Ovary (tissue), 9 donors: ENCODE measurements around the gene NAA80. TPM values are rescaled to one million over a fixed set of nuclear protein-coding genes. Genes with fewer than 3 reads are reported as not detected.

Experiments
- DNase-seq, 5 donors: peaks; one replicate each; pipeline ENCODE4 v3.0.0-alpha.2; 2019 to 2020
- H3K27ac ChIP-seq, 2 donors: fragments of 200-600 bp; one replicate each; pipeline versions ENCODE4 v1.5.1 to v1.8.0; 2019 to 2022
- H3K27me3 ChIP-seq: fragments of 200-600 bp; one replicate; pipeline ENCODE4 v1.8.0; 2022
- H3K36me3 ChIP-seq: fragments of 200-600 bp; sonication (generic); one replicate; pipeline ENCODE4 v1.5.1; 2019
- H3K4me1 ChIP-seq: one replicate; pipeline ENCODE4 v1.8.1; 2013; ENCODE audit warnings: mild to moderate bottlenecking, moderate library complexity; ENCODE audit not compliant: insufficient read depth
- H3K4me3 ChIP-seq: fragments of 200-600 bp; sonication (generic); one replicate; pipeline ENCODE4 v1.5.1; 2017
- H3K9me3 ChIP-seq, 2 donors: fragments of 200-600 bp in 1 of 2; sonication (generic) in 1 of 2; one replicate each; pipeline versions ENCODE4 v1.5.1 to v1.8.1; 2013 to 2019; ENCODE audit warnings: mild to moderate bottlenecking in 1 of 2, moderate library complexity in 1 of 2
- CTCF ChIP-seq, 3 donors: fragments of 450-650 bp in 2 of 3; fragments of 200-600 bp in 1 of 3; IDR thresholded peaks; one replicate each; pipeline versions ENCODE4 v1.5.1 to v1.8.0; 2016 to 2022; ENCODE audit warnings: antibody characterized with exemption in 3 of 3, mild to moderate bottlenecking in 1 of 3
- EP300 ChIP-seq: sonication (generic); formaldehyde crosslinking; IDR thresholded peaks from one replicate; pipeline ENCODE4 v1.6.1; 2017; ENCODE audit warnings: antibody characterized with exemption
- POLR2A ChIP-seq: fragments of 450-650 bp; IDR thresholded peaks from one replicate; pipeline ENCODE4 v1.6.1; 2017; ENCODE audit warnings: antibody characterized with exemption, mild to moderate bottlenecking, moderate library complexity
- WGBS, 3 donors: extraction: QIAGEN DNeasy Blood & Tissue Kit in 1 of 3; methylation state at CpG; one replicate each; pipeline versions ENCODE4 v1.1.5 to v1.1.7; 2013 to 2017; 5-methylcytosine and 5-hydroxymethylcytosine counted together
- intact Hi-C, 4 donors: fragments of 100-400 bp; cut with DNase I; formaldehyde crosslinking; loops; one replicate each; pipeline versions ENCODE4 v1.11.0 to v1.15.1; 2022 to 2023
- polyA plus RNA-seq, 2 donors: library from polyadenylated mRNA; stranded (reverse); fragments of 200-250 nt in 1 of 2; fragments of 350-450 nt in 1 of 2; fragmentation: Illumina TruSeq in 1 of 2; extraction: RNeasy Lipid Tissue Mini Kit (QIAGEN cat#74804) in 1 of 2; gene quantifications; one replicate each; pipeline ENCODE4 v1.2.3, GENCODE V29; 2013 to 2014
- total RNA-seq, 7 donors: library from RNA; depleted of rRNA in 2 of 7; stranded (reverse); fragments of >200 nt in 2 of 7; fragmentation: NEBNext Ultra II Directional in 3 of 7; extraction: Animal tissue kit (Norgen Biotek cat#: 25700) in 3 of 7; gene quantifications; one replicate each; pipeline versions ENCODE4 v1.1.0 to v1.2.4, GENCODE V29; 2016 to 2023
- donor health status: DM: no; HTN: no; CAD: no; lungs with moderate emphysema.
- donor health status: DM: no; HTN: no; CAD: no.
- donor health status: Bipolar disorder and iron deficiency.
- donor health status: DM: yes; HTN: yes; CAD: no.
- donor health status: DM: no; HTN: no; CAD: no.
- donor health status: DM: yes; HTN: yes; CAD: no.

Gene NAA80
- total and polyA plus RNA-seq, 9 donors = 2.6 to 15.7 (median 11.5) TPM

GRCh38 chr3:50320853-50321335, 21.7 kb upstream of the NAA80 start:
- Histone ChIP-seq H3K27me3 (no peaks in the 10 kb centered on the region), H3K9me3 (no peaks in the 10 kb centered on the region), H3K36me3 (no peaks in the 10 kb centered on the region), H3K27ac (peak overlapping the region; percentile 71 to 95), H3K4me1 (peaks cover 22% of the 10 kb centered on the region), H3K4me3 (peak overlapping the region; percentile 65)
- no peak for TF ChIP-seq EP300
- no peak for TF ChIP-seq CTCF (IDR thresholded peaks at IDR 0.05)
- no peak for TF ChIP-seq POLR2A
- intact Hi-C loops = loop anchor here in 2 of 4 donors (2.0 to 10.0 kb wide), 2 partner anchors 18 to 56 kb away; partner anchors contain the start of genes HYAL1 (in 1 of the 2) and SEMA3B (in 1 of the 2)
- WGBS, 3 donors = 0 to 1% (median 1%) methylated on average over 21 to 44 of the region's 45 CpGs
- peak; percentile 81 to 89 (median 85) for DNase-seq

DNA sequence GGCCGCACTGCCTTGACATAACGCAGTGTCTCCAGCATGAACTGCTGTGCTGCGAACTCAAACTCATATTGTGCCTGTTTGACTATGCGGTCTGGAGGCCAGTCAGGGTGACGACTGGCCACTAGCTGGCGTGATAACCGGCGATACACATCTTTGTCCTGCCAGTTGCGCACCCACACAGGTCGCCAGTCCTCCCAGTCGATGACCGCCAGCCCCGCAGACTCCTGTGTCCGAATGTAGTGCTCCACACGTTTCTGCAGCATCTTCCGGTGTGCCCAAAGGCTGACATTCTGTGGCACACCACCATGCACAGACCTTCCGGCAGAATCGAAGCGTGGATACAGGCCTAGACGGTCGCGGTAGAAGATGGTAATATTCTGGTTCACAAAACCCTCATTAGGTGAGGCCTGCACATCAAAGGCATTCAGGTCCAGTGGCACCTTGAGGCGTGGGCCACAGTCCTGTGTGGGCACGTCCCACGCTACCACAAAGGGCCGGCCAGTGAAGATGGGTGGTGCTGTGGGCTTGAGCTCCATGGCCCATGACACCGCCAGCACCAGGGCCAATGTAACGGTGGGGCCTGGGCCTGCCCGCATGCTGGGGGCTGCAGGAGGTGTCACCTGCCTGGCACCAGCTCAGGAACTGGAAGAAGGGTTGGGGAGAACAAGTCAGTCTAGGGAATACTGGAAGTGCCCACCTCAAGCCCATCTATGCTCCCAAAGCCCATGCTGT, 20.9 kb upstream of the NAA80 start:
- peak in 2 of 5 donors; percentile 51 for DNase-seq
- no peaks in the 10 kb centered on the region for H3K36me3 ChIP-seq
- peak overlapping the region; percentile 65 for H3K4me3 ChIP-seq
- H3K9me3 ChIP-seq = no peaks in the 10 kb centered on the region
- WGBS, 3 donors = 75 to 80% (median 76%) methylated on average over 28 to 29 of the region's 29 CpGs
- no peak overlapping the region for H3K27ac ChIP-seq
- no peaks in the 10 kb centered on the region for H3K27me3 ChIP-seq
- intact Hi-C loops = loop anchor here in 2 of 4 donors (2.0 to 10.0 kb wide), 2 partner anchors 17 to 55 kb away; partner anchors contain the start of genes HYAL1 (in 1 of the 2) and SEMA3B (in 1 of the 2)
- TF ChIP-seq POLR2A (no peak), EP300 (no peak)
- H3K4me1 ChIP-seq = peaks cover 22% of the 10 kb centered on the region

- Histone ChIP-seq H3K36me3 (no peaks in the 10 kb centered on the region), H3K9me3 (no peaks in the 10 kb centered on the region), H3K4me3 (no peak overlapping the region), H3K4me1 (peaks cover 22% of the 10 kb centered on the region), H3K27me3 (no peaks in the 10 kb centered on the region), H3K27ac (no peak overlapping the region)
- peak in 1 of 5 donors; percentile 47 for DNase-seq
- intact Hi-C loops = no loop called here
- WGBS, 3 donors = 83 to 89% (median 89%) methylated on average over 16 of the region's 16 CpGs
- no peak for TF ChIP-seq EP300
- TF ChIP-seq CTCF (IDR thresholded peaks at IDR 0.05) = no peak
- no peak for TF ChIP-seq POLR2A
Measured at GRCh38 chr3:50319181-50319893, 20.1 kb upstream of the NAA80 start.

GRCh38 chr3:50318615-50319014, 19.4 kb upstream of the NAA80 start:
- no peaks in the 10 kb centered on the region for H3K9me3 ChIP-seq
- DNase-seq = no peak
- H3K36me3 ChIP-seq = no peaks in the 10 kb centered on the region
- no peaks in the 10 kb centered on the region for H3K27me3 ChIP-seq
- no peak overlapping the region for H3K4me3 ChIP-seq
- WGBS, 3 donors = 73 to 82% (median 78%) methylated on average over 10 of the region's 10 CpGs
- intact Hi-C loops = no loop called here
- H3K4me1 ChIP-seq = peaks cover 22% of the 10 kb centered on the region
- TF ChIP-seq POLR2A (no peak), EP300 (no peak), CTCF (IDR thresholded peaks at IDR 0.05) (no peak)
- no peak overlapping the region for H3K27ac ChIP-seq
